HG03378 (cell line): ENCODE data around the gene SLC8A2.

ENCODE experiments used
- ATAC-seq: cut with Tn5 transposase; IDR thresholded peaks from one replicate; pipeline ENCODE4 v1.9.1; 2021; ENCODE audit warnings: mild to moderate bottlenecking, moderate library complexity; ENCODE audit not compliant: unreplicated experiment

Gene SLC8A2

GRCh38 chr19:47433121-47433520 lies 38.6 kb downstream of the SLC8A2 start:
- no peak for ATAC-seq

GRCh38 chr19:47432499-47432898 lies 39.2 kb downstream of the SLC8A2 start:
- no peak for ATAC-seq

- ATAC-seq: no peak
Measured at GRCh38 chr19:47432091-47432490, 39.6 kb downstream of the SLC8A2 start.

GRCh38 chr19:47430041-47430802 lies 41.5 kb downstream of the SLC8A2 start:
- ATAC-seq: no peak

- no peak for ATAC-seq
Measured at GRCh38 chr19:47429140-47429793, 42.4 kb downstream of the SLC8A2 start.

- ATAC-seq: no peak
Measured at GRCh38 chr19:47428177-47428894, 43.4 kb downstream of the SLC8A2 start.

GRCh38 chr19:47427241-47428176 lies 44.2 kb downstream of the SLC8A2 start:
- no peak for ATAC-seq

GRCh38 chr19:47423203-47423882 lies 48.4 kb downstream of the SLC8A2 start:
- no peak for ATAC-seq

GRCh38 chr19:47422417-47423163 lies 49.1 kb downstream of the SLC8A2 start:
- no peak for ATAC-seq

GRCh38 chr19:47421844-47422395 lies 49.8 kb downstream of the SLC8A2 start:
- no peak for ATAC-seq

- ATAC-seq: no peak
Measured at GRCh38 chr19:47421244-47421786, 50.4 kb downstream of the SLC8A2 start.

GRCh38 chr19:47419789-47420188 lies 51.9 kb downstream of the SLC8A2 start:
- no peak for ATAC-seq

GRCh38 chr19:47419030-47419783 lies 52.5 kb downstream of the SLC8A2 start, which contains the start of gene MEIS3:
TSS of gene MEIS3 (minus strand) at chr19:47419527. CDS start at chr19:47419081, 446 bp downstream.
- ATAC-seq: no peak

GRCh38 chr19:47418692-47419029 lies 53.0 kb downstream of the SLC8A2 start:
- ATAC-seq: no peak

- ATAC-seq: no peak
Measured at GRCh38 chr19:47417746-47418691, 53.7 kb downstream of the SLC8A2 start.

GRCh38 chr19:47417107-47417745 lies 54.5 kb downstream of the SLC8A2 start:
- ATAC-seq: no peak

GRCh38 chr19:47416643-47416985 lies 55.1 kb downstream of the SLC8A2 start:
- no peak for ATAC-seq
